Measurements from ENCODE around the gene GRIK5.

The GRIK5 gene

DNA sequence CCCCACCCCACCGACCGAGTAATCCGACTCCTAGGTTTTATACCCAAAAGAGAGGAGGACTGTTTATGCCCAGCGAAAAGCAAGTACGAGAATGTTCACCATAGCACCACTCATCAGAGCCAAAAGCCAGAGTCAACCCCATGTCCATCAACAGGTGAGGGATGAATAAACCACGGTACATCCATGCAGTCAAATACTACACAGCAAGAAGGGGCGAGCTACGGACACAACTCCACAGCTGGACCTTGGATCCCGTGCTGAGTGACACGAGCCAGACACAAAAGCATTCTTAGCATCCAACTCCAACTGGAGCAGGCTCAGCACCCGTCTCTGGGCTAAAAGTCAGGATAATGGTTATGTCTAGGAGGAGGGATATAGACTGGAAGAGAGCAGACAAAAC, 98.6 kb downstream of the GRIK5 start:
- Histone ChIP-seq H3K36me3 (ENCODE audit: insufficient read depth, low read length) (no peaks in the 10 kb centered on the region), H2AFZ (ENCODE audit: low read length) (no peak overlapping the region), H3K27me3 (ENCODE audit: insufficient read depth, low read length, poor library complexity, severe bottlenecking) (no peaks in the 10 kb centered on the region), H3K9ac (ENCODE audit: low read depth, low read length, poor library complexity, severe bottlenecking) (no peak overlapping the region), H3K9me3 (ENCODE audit: insufficient read depth, low read depth, low read length) (no peaks in the 10 kb centered on the region), H3K79me2 (ENCODE audit: insufficient read depth, low read length) (no peaks in the 10 kb centered on the region), H3F3A (ENCODE audit: low read depth) (no peaks in the 10 kb centered on the region), H3K9me2 (replicated peaks; ENCODE audit: low read depth, low read length) (no peaks in the 10 kb centered on the region), H3K4me3 (ENCODE audit: low read length, poor library complexity, severe bottlenecking) (no peak overlapping the region), H3K4me1 (ENCODE audit: insufficient read depth, low read length, poor library complexity, severe bottlenecking) (no peaks in the 10 kb centered on the region), H4K20me1 (ENCODE audit: insufficient read depth, low read length, poor library complexity, severe bottlenecking) (no peaks in the 10 kb centered on the region), H3K4me2 (ENCODE audit: low read depth, low read length, poor library complexity, severe bottlenecking) (no peak overlapping the region)
- TF ChIP-seq EZH2phosphoT487 (IDR thresholded peaks at IDR 0.05; ENCODE audit: borderline replicate concordance): no peak
- TF ChIP-seq, protein P1, sequence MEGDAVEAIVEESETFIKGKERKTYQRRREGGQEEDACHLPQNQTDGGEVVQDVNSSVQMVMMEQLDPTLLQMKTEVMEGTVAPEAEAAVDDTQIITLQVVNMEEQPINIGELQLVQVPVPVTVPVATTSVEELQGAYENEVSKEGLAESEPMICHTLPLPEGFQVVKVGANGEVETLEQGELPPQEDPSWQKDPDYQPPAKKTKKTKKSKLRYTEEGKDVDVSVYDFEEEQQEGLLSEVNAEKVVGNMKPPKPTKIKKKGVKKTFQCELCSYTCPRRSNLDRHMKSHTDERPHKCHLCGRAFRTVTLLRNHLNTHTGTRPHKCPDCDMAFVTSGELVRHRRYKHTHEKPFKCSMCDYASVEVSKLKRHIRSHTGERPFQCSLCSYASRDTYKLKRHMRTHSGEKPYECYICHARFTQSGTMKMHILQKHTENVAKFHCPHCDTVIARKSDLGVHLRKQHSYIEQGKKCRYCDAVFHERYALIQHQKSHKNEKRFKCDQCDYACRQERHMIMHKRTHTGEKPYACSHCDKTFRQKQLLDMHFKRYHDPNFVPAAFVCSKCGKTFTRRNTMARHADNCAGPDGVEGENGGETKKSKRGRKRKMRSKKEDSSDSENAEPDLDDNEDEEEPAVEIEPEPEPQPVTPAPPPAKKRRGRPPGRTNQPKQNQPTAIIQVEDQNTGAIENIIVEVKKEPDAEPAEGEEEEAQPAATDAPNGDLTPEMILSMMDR (conservative IDR thresholded peaks at IDR 0.05; ENCODE audit: low read length): no peak

DNA sequence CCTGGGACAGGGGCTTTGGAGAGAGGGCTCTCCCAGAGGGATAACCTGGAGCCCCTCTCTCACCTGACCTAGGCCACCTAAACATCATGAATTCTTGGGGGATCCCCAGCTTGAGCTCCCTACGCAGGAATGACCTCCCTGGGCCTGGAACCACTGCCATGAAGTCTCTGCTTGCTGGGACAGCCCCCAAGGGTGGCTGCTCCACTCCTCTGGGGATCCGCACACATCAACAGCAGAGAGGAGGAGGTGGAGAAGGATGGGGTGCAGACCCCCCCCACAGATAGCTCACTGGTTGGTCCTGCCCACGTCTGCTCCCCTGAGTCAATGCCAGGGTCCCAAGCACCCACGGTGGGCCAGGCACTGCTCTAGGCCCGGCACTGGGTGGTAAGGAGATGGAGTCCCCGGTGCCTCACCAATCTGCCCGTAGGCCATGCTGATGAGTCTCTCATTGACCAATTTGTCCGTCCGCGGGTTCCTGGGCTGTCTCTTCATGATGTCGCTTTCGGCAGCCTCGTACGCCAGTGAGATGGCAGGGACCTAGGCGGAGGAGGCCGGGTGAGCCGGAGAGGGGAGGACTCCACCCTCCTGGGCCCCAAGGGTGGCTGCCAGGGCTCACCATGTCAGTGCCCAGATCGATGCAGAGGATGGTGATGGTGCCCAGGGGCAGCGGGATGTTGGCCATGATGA, 100.1 kb downstream of the GRIK5 start:
- Histone ChIP-seq H3K9ac (ENCODE audit: low read depth, low read length, poor library complexity, severe bottlenecking) (no peak overlapping the region), H3F3A (ENCODE audit: low read depth) (no peaks in the 10 kb centered on the region), H3K4me1 (ENCODE audit: insufficient read depth, low read length, poor library complexity, severe bottlenecking) (no peaks in the 10 kb centered on the region), H3K9me3 (ENCODE audit: insufficient read depth, low read depth, low read length) (no peaks in the 10 kb centered on the region), H3K27me3 (ENCODE audit: insufficient read depth, low read length, poor library complexity, severe bottlenecking) (no peaks in the 10 kb centered on the region), H3K4me3 (ENCODE audit: low read length, poor library complexity, severe bottlenecking) (no peak overlapping the region), H3K79me2 (ENCODE audit: insufficient read depth, low read length) (no peaks in the 10 kb centered on the region), H2AFZ (ENCODE audit: low read length) (no peak overlapping the region), H3K9me2 (replicated peaks; ENCODE audit: low read depth, low read length) (no peaks in the 10 kb centered on the region), H4K20me1 (ENCODE audit: insufficient read depth, low read length, poor library complexity, severe bottlenecking) (no peaks in the 10 kb centered on the region), H3K4me2 (ENCODE audit: low read depth, low read length, poor library complexity, severe bottlenecking) (no peak overlapping the region), H3K36me3 (ENCODE audit: insufficient read depth, low read length) (no peaks in the 10 kb centered on the region)
- TF ChIP-seq, protein P1 (conservative IDR thresholded peaks at IDR 0.05; ENCODE audit: low read length): no peak
- no peak for TF ChIP-seq EZH2phosphoT487 (IDR thresholded peaks at IDR 0.05; ENCODE audit: borderline replicate concordance)

DNA sequence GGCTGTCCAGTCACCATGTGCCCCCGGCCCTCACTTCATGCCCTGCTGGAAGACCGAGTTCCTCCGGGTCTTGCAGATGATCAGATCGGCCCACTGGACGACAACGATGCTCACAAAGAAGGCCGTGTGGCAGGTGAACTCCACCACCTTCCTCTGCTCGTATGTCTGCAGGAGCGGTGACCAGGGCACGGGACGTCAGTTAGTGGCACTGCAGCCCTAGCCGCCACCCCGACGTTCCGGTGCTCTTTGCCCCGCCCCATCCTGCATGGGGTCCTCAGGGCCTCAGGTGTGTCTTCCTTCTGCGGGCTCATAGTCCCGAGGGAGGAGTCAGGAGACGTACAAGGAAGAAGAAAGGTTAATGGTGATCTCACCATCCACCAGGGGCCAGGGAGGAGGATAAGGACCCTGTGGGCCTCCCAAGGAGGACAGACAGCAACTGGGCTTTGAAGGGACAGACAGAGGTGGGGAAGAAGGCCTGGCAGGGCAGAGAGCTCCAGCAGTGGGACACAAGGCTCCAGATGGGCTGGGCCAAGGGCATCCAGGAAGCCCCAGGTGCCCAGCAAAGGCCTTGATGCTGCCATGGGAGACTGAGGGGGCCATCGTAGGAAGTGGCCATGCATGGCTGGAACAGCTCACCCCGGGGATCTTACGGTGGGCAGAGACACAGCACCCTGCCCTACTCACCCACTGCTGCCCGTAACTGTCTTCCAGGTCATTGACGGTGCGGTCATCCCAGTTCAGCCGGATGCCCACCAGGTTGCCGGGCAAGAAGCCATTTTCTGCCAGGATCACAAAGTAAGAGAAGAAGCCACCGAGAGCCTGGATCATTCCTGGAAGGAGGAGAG, 101.0 kb downstream of the GRIK5 start:
- H3F3A ChIP-seq (ENCODE audit: low read depth): no peaks in the 10 kb centered on the region
- TF ChIP-seq, protein P1 (conservative IDR thresholded peaks at IDR 0.05; ENCODE audit: low read length): no peak
- TF ChIP-seq EZH2phosphoT487 (IDR thresholded peaks at IDR 0.05; ENCODE audit: borderline replicate concordance): no peak
- H3K9me3 ChIP-seq (ENCODE audit: insufficient read depth, low read depth, low read length): no peaks in the 10 kb centered on the region
- H4K20me1 ChIP-seq (ENCODE audit: insufficient read depth, low read length, poor library complexity, severe bottlenecking): no peaks in the 10 kb centered on the region
- no peaks in the 10 kb centered on the region for H3K36me3 ChIP-seq (ENCODE audit: insufficient read depth, low read length)
- no peak overlapping the region for H2AFZ ChIP-seq (ENCODE audit: low read length)
- H3K4me2 ChIP-seq (ENCODE audit: low read depth, low read length, poor library complexity, severe bottlenecking): no peak overlapping the region
- no peaks in the 10 kb centered on the region for H3K79me2 ChIP-seq (ENCODE audit: insufficient read depth, low read length)
- no peak overlapping the region for H3K4me3 ChIP-seq (ENCODE audit: low read length, poor library complexity, severe bottlenecking)
- H3K4me1 ChIP-seq (ENCODE audit: insufficient read depth, low read length, poor library complexity, severe bottlenecking): no peaks in the 10 kb centered on the region
- H3K27me3 ChIP-seq (ENCODE audit: insufficient read depth, low read length, poor library complexity, severe bottlenecking): no peaks in the 10 kb centered on the region
- H3K9me2 ChIP-seq (replicated peaks; ENCODE audit: low read depth, low read length): no peaks in the 10 kb centered on the region
- H3K9ac ChIP-seq (ENCODE audit: low read depth, low read length, poor library complexity, severe bottlenecking): no peak overlapping the region
